ENCODE results near the gene TMC2. TPM values are rescaled to one million over a fixed set of nuclear protein-coding genes. Genes with fewer than 3 reads are reported as not detected.

Gene TMC2
- total and polyA plus RNA-seq, 2 of the 8 experiments (the other 6 are each of a cell fraction or from before 2014, with no cell fraction given): not detected

DNA sequence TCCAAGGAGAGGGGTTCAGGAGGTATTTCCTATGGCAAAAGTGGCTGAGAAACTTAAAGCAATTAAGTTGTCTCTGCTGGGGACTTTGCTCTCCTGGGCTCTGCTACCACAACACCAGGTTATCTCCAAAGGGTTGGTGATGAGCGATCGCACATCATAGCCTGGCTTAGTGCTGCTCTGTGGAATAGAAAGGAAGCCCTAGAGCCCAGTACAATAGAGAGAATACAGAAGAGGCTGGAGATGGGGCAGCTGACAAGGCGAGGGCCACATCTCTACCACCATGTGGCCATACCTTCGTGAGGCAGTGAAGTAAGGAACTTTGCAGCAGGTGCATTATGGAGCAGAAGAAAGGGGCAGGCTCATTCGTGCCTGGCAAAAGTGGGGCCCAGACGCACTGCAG is 8.6 kb upstream of the TMC2 start:
- Histone ChIP-seq H3K4ac (replicated peaks; ENCODE audit: insufficient read length, low read depth, low read length) (no peak overlapping the region), H2BK120ac (replicated peaks; ENCODE audit: low read depth, low read length) (no peak overlapping the region), H3K4me1 (replicated peaks in 1 of 4; ENCODE audit: control insufficient read depth in 3 of 4, insufficient read depth in 4 of 4, low read length in 3 of 4) (no peaks in the 10 kb centered on the region), H4K5ac (ENCODE audit: insufficient read length, low read depth, low read length) (no peak overlapping the region), H3K9me3 (ENCODE audit: insufficient read depth in 2 of 2, low read depth in 1 of 2, low read length in 1 of 2) (no peaks in the 10 kb centered on the region), H3K23me2 (ENCODE audit: low read depth, low read length) (peaks cover 8% of the 10 kb centered on the region; the same call in 1 of the 2 replicates), H3K36me3 (ENCODE audit: control insufficient read depth in 2 of 4, insufficient read depth in 4 of 4, low read length in 3 of 4) (no peaks in the 10 kb centered on the region), H4K8ac (ENCODE audit: extremely low read depth, insufficient read depth, low read length) (no peak overlapping the region), H2BK5ac (ENCODE audit: low read depth, low read length) (no peak overlapping the region), H3K27me3 (replicated peaks in 1 of 4; ENCODE audit: control insufficient read depth in 3 of 4, extremely low read depth in 1 of 4, insufficient read depth in 3 of 4, low read length in 3 of 4) (peaks cover 2 to 29% (median 21%) of the 10 kb centered on the region in 4 experiments), H2BK12ac (ENCODE audit: low read depth, low read length) (no peak overlapping the region), H3K18ac (ENCODE audit: extremely low read depth, low read length) (no peak overlapping the region), H4K91ac (replicated peaks; ENCODE audit: insufficient read length, low read length) (no peak overlapping the region), H4K20me1 (replicated peaks in 1 of 2; ENCODE audit: control insufficient read depth in 1 of 2, insufficient read depth in 2 of 2, low read length in 2 of 2) (no peaks in the 10 kb centered on the region), H3K56ac (replicated peaks; ENCODE audit: insufficient read length, low read depth, low read length) (no peak overlapping the region), H3K4me3 (ENCODE audit: extremely low read depth in 1 of 4, insufficient read depth in 2 of 4, low read depth in 3 of 4, low read length in 4 of 4) (no peak overlapping the region), H3K23ac (ENCODE audit: insufficient read length) (no peak overlapping the region), H3K14ac (ENCODE audit: insufficient read length) (no peak overlapping the region), H3K4me2 (ENCODE audit: insufficient read depth in 1 of 2, low read depth in 2 of 2, low read length in 2 of 2) (no peak overlapping the region), H2BK15ac (ENCODE audit: low read length) (no peak overlapping the region), H2AFZ (ENCODE audit: low read length) (no peak overlapping the region), H3K27ac (ENCODE audit: low read depth, low read length) (no peak overlapping the region), H2AK5ac (ENCODE audit: low read depth, low read length) (no peak overlapping the region), H2BK20ac (ENCODE audit: low read length) (no peak overlapping the region), H3K79me1 (ENCODE audit: low read depth, low read length) (no peaks in the 10 kb centered on the region), H3K79me2 (ENCODE audit: control insufficient read depth in 1 of 2, insufficient read depth in 2 of 2, low read length in 2 of 2) (no peaks in the 10 kb centered on the region), H3K9ac (replicated peaks in 1 of 4; ENCODE audit: extremely low read depth in 1 of 4, low read depth in 3 of 4, low read length in 3 of 4) (no peak overlapping the region)
- CTCF ChIA-PET (ENCODE audit: partially characterized antibody): interaction anchor here (1.0 to 1.6 kb wide), 2 partner anchors 11 to 144 kb away, joined by 3 to 5 read pairs; no protein-coding TSS in a partner anchor
- POLR2A ChIA-PET (ENCODE audit: partially characterized antibody): no interaction called here
- 89% methylated on average over 6 of the region's 6 CpGs; no CpG with 5 or more reads in 1 of the 2 experiments for WGBS, 2 experiments (ENCODE audit: extremely low coverage in 1 of 2, insufficient coverage in 1 of 2, insufficient read length in 1 of 2, insufficient replicate concordance in 2 of 2, low coverage in 1 of 2, low lambda C conversion rate in 2 of 2, missing lambda C conversion rate in 1 of 2)
- FAIRE-seq (no peak), DNase-seq (ENCODE audit: low read depth in 1 of 2, low spot score in 2 of 2) (no peak)
- no peak for TF ChIP-seq SP1 (IDR thresholded peaks at IDR 0.05; ENCODE audit: low read depth, low read length)
- no peak for TF ChIP-seq RAD21 (IDR thresholded peaks at IDR 0.05 in 1 of 2, conservative IDR thresholded peaks at IDR 0.05 in 1 of 2; ENCODE audit: low read depth in 2 of 2, low read length in 2 of 2)
- TF ChIP-seq RFX5 (IDR thresholded peaks at IDR 0.05; ENCODE audit: borderline replicate concordance, low read depth, low read length): no peak

Measured in H1 (cell line).